ENCODE measurements around the gene PLCB1. TPM values are rescaled to one million over a fixed set of nuclear protein-coding genes. Genes with fewer than 3 reads are reported as not detected.
"Not testable (repeated sequence)": the region's sequence is repeated elsewhere in the genome, so short reads cannot be mapped to it uniquely, and the experiment has no call there.

The PLCB1 gene
- total RNA-seq, 1 donor from 2014 or later: 10.8 TPM

GRCh38 chr20:8464368-8464767, 332.3 kb downstream of the PLCB1 start:
- Mint-ChIP-seq H3K4me3 (ENCODE audit: unreplicated experiment) (no peak overlapping the region), H3K36me3 (ENCODE audit: low read depth) (no peaks in the 10 kb centered on the region), H3K27me3 (ENCODE audit: low read depth) (no peaks in the 10 kb centered on the region), H3K27ac (ENCODE audit: unreplicated experiment) (no peak overlapping the region), H3K4me1 (ENCODE audit: low read depth) (no peaks in the 10 kb centered on the region), H3K9me3 (ENCODE audit: low read depth) (peaks cover 13% of the 10 kb centered on the region)
- no peak for DNase-seq (ENCODE audit: low spot score)
- no peak for TF ChIP-seq CTCF (IDR thresholded peaks at IDR 0.05)

GRCh38 chr20:8466781-8467180, 334.7 kb downstream of the PLCB1 start:
- not testable (repeated sequence) for DNase-seq (ENCODE audit: low spot score)

GRCh38 chr20:8470156-8470555, 338.1 kb downstream of the PLCB1 start:
- TF ChIP-seq CTCF (IDR thresholded peaks at IDR 0.05): no peak
- H3K9me3 Mint-ChIP-seq (ENCODE audit: low read depth): peaks cover 2% of the 10 kb centered on the region
- no peaks in the 10 kb centered on the region for H3K36me3 Mint-ChIP-seq (ENCODE audit: low read depth)
- H3K4me1 Mint-ChIP-seq (ENCODE audit: low read depth): peaks cover 12% of the 10 kb centered on the region
- H3K27me3 Mint-ChIP-seq (ENCODE audit: low read depth): peaks cover 2% of the 10 kb centered on the region
- no peak overlapping the region for H3K27ac Mint-ChIP-seq (ENCODE audit: unreplicated experiment)
- no peak for DNase-seq (ENCODE audit: low spot score)
- no peak overlapping the region for H3K4me3 Mint-ChIP-seq (ENCODE audit: unreplicated experiment)

More at GRCh38 chr20:8466781-8467180, 334.7 kb downstream of the PLCB1 start:
- peaks cover 13% of the 10 kb centered on the region for H3K9me3 Mint-ChIP-seq (ENCODE audit: low read depth)
- H3K4me3 Mint-ChIP-seq (ENCODE audit: unreplicated experiment); H3K27me3 Mint-ChIP-seq (ENCODE audit: low read depth); H3K4me1 Mint-ChIP-seq (ENCODE audit: low read depth); H3K36me3 Mint-ChIP-seq (ENCODE audit: low read depth); H3K27ac Mint-ChIP-seq (ENCODE audit: unreplicated experiment): not testable (repeated sequence)

GRCh38 chr20:8471465-8471864, 339.4 kb downstream of the PLCB1 start:
- no peaks in the 10 kb centered on the region for H3K36me3 Mint-ChIP-seq (ENCODE audit: low read depth)
- no peak overlapping the region for H3K4me3 Mint-ChIP-seq (ENCODE audit: unreplicated experiment)
- TF ChIP-seq CTCF (IDR thresholded peaks at IDR 0.05): no peak
- no peaks in the 10 kb centered on the region for H3K9me3 Mint-ChIP-seq (ENCODE audit: low read depth)
- H3K4me1 Mint-ChIP-seq (ENCODE audit: low read depth): peaks cover 12% of the 10 kb centered on the region
- H3K27me3 Mint-ChIP-seq (ENCODE audit: low read depth): peaks cover 2% of the 10 kb centered on the region
- H3K27ac Mint-ChIP-seq (ENCODE audit: unreplicated experiment): no peak overlapping the region
- no peak for DNase-seq (ENCODE audit: low spot score)

GRCh38 chr20:8473459-8473858, 341.4 kb downstream of the PLCB1 start:
- H3K27ac Mint-ChIP-seq (ENCODE audit: unreplicated experiment): no peak overlapping the region
- H3K27me3 Mint-ChIP-seq (ENCODE audit: low read depth): peaks cover 2% of the 10 kb centered on the region
- H3K36me3 Mint-ChIP-seq (ENCODE audit: low read depth): no peaks in the 10 kb centered on the region
- peaks cover 12% of the 10 kb centered on the region for H3K4me1 Mint-ChIP-seq (ENCODE audit: low read depth)
- no peak for DNase-seq (ENCODE audit: low spot score)
- H3K9me3 Mint-ChIP-seq (ENCODE audit: low read depth): no peaks in the 10 kb centered on the region
- H3K4me3 Mint-ChIP-seq (ENCODE audit: unreplicated experiment): no peak overlapping the region
- no peak for TF ChIP-seq CTCF (IDR thresholded peaks at IDR 0.05)

- peaks cover 2% of the 10 kb centered on the region for H3K27me3 Mint-ChIP-seq (ENCODE audit: low read depth)
- no peak for TF ChIP-seq CTCF (IDR thresholded peaks at IDR 0.05)
- DNase-seq (ENCODE audit: low spot score): no peak
- no peaks in the 10 kb centered on the region for H3K36me3 Mint-ChIP-seq (ENCODE audit: low read depth)
- H3K9me3 Mint-ChIP-seq (ENCODE audit: low read depth): no peaks in the 10 kb centered on the region
- H3K4me3 Mint-ChIP-seq (ENCODE audit: unreplicated experiment): no peak overlapping the region
- H3K27ac Mint-ChIP-seq (ENCODE audit: unreplicated experiment): no peak overlapping the region
- peaks cover 12% of the 10 kb centered on the region for H3K4me1 Mint-ChIP-seq (ENCODE audit: low read depth)
These were observed 342.1 kb downstream of the PLCB1 start for GRCh38 chr20:8474027-8474668.

Measured in chondrocyte (in vitro differentiated cells).